Raji (cell line): Measurements from ENCODE around the gene CD207.

Experiments
- POLR2A ChIP-seq: IDR thresholded peaks from 2 replicates; pipeline ENCODE4 v1.6.1; 2011; ENCODE audit warnings: low read depth, low read length, control low read depth; ENCODE audit not compliant: insufficient read depth

CD207 gene

GRCh38 chr2:70807102-70807827 lies 28.4 kb downstream of the CD207 start:
- TF ChIP-seq POLR2A, result no peak

- TF ChIP-seq POLR2A, result no peak
These were observed 29.0 kb downstream of the CD207 start for GRCh38 chr2:70806620-70807019.

GRCh38 chr2:70806013-70806412 lies 29.6 kb downstream of the CD207 start:
- no peak for TF ChIP-seq POLR2A

- no peak for TF ChIP-seq POLR2A
These were observed 33.9 kb downstream of the CD207 start for GRCh38 chr2:70801607-70802263.

- TF ChIP-seq POLR2A, result no peak
These were observed 35.9 kb downstream of the CD207 start for GRCh38 chr2:70799706-70800105.

GRCh38 chr2:70797506-70797905 lies 38.1 kb downstream of the CD207 start:
- no peak for TF ChIP-seq POLR2A

GRCh38 chr2:70796262-70796661 lies 39.4 kb downstream of the CD207 start:
- TF ChIP-seq POLR2A, result no peak

GRCh38 chr2:70795164-70795995 lies 40.2 kb downstream of the CD207 start:
- TF ChIP-seq POLR2A, result no peak

- no peak for TF ChIP-seq POLR2A
These were observed 42.2 kb downstream of the CD207 start for GRCh38 chr2:70793450-70793849.

- no peak for TF ChIP-seq POLR2A
These were observed 45.3 kb downstream of the CD207 start, which contains the start of gene FIGLA for GRCh38 chr2:70790136-70790828. FIGLA (minus strand) TSS chr2:70790643; CDS start chr2:70790638, 5 bp downstream.

- no peak for TF ChIP-seq POLR2A
These were observed 46.1 kb downstream of the CD207 start for GRCh38 chr2:70789304-70790135.

- TF ChIP-seq POLR2A, result no peak
These were observed 50.3 kb downstream of the CD207 start for GRCh38 chr2:70785137-70785911.

GRCh38 chr2:70784320-70784719 lies 51.3 kb downstream of the CD207 start:
- TF ChIP-seq POLR2A, result no peak
